Caco-2 (cell line): Measurements from ENCODE around the gene RPUSD3. TPM values are rescaled to one million over a fixed set of nuclear protein-coding genes. Genes with fewer than 3 reads are reported as not detected.

Experiments used
- BruUV-seq: library from RNA; stranded (reverse); fragments of 400-500 nt; replicated peaks from 2 replicates; lab custom pipeline; 2021; lab: Mats Ljungman, UMichigan
- CTCF ChIA-PET: fragments of 300-600 bp; sonication (Branson Sonifier 250); formaldehyde crosslinking; loops from one replicate; lab custom pipeline; 2022; ENCODE audit warnings: antibody characterized with exemption; lab: Charles Lee
- POLR2A ChIA-PET: fragments of 300-600 bp; sonication (Branson Sonifier 250); formaldehyde crosslinking; loops from one replicate; lab custom pipeline; 2022; ENCODE audit warnings: antibody characterized with exemption; lab: Charles Lee
- DNase-seq, 2 experiments: peaks; one replicate each; pipeline versions ENCODE4 v3.0.0 to v3.0.0-alpha.2; 2020 to 2022
- H3K27me3 ChIP-seq: replicated peaks from 2 replicates; pipeline ENCODE4 v1.6.0; 2011; ENCODE audit warnings: low read length; ENCODE audit not compliant: control insufficient read depth, insufficient read depth
- H3K36me3 ChIP-seq: 2 replicates; pipeline ENCODE4 v1.5.1; 2011; ENCODE audit warnings: low read length; ENCODE audit not compliant: control insufficient read depth, insufficient read depth
- H3K4me1 ChIP-seq: fragments of 250-450 bp; sonication (Bioruptor Pico); 2 replicates; pipeline ENCODE4 v1.5.1; 2020; ENCODE audit warnings: mild to moderate bottlenecking
- H3K4me3 ChIP-seq: 2 replicates; pipeline ENCODE4 v1.5.1; 2011; ENCODE audit warnings: low read depth, mild to moderate bottlenecking, control low read depth, low read length
- H3K9me3 ChIP-seq: fragments of 250-450 bp; sonication (Bioruptor Pico); 2 replicates; pipeline ENCODE4 v1.5.1; 2020; ENCODE audit warnings: mild to moderate bottlenecking, moderate library complexity
- H3K27ac Mint-ChIP-seq: one replicate; pipeline ENCODE4 v1.8.0; 2022; ENCODE audit warnings: mixed read lengths; ENCODE audit not compliant: unreplicated experiment
- H3K27me3 Mint-ChIP-seq: one replicate; pipeline ENCODE4 v1.8.0; 2022; ENCODE audit warnings: mixed read lengths; ENCODE audit not compliant: insufficient read depth, unreplicated experiment
- H3K36me3 Mint-ChIP-seq: one replicate; pipeline ENCODE4 v1.8.0; 2022; ENCODE audit warnings: mild to moderate bottlenecking, mixed read lengths; ENCODE audit not compliant: insufficient read depth, unreplicated experiment
- H3K4me1 Mint-ChIP-seq: one replicate; pipeline ENCODE4 v1.8.0; 2022; ENCODE audit warnings: low read depth, mixed read lengths; ENCODE audit not compliant: unreplicated experiment
- H3K4me3 Mint-ChIP-seq: one replicate; pipeline ENCODE4 v1.8.0; 2022; ENCODE audit warnings: mild to moderate bottlenecking, moderate library complexity, mixed read lengths; ENCODE audit not compliant: unreplicated experiment
- H3K9me3 Mint-ChIP-seq: one replicate; pipeline ENCODE4 v1.8.0; 2022; ENCODE audit warnings: mixed read lengths; ENCODE audit not compliant: unreplicated experiment
- CTCF ChIP-seq, 2 experiments: fragments of 200-600 bp in 1 of 2; IDR thresholded peaks; 1 replicate in 1 of 2; 2 replicates in 1 of 2; pipeline versions ENCODE4 v1.5.1 to v1.8.0; 2011 to 2022; ENCODE audit warnings: antibody characterized with exemption in 1 of 2, control low read depth in 1 of 2, inconsistent platforms in 1 of 2, low read depth in 1 of 2, low read length in 1 of 2, mild to moderate bottlenecking in 1 of 2, moderate library complexity in 1 of 2; ENCODE audit not compliant: insufficient read depth in 1 of 2, severe bottlenecking in 1 of 2, unreplicated experiment in 1 of 2
- intact Hi-C: fragments of 100-400 bp; cut with micrococcal nuclease; formaldehyde crosslinking; loops from one replicate; pipeline ENCODE4 v1.10.0; 2022; ENCODE audit not compliant: unreplicated experiment
- total RNA-seq: library from RNA; stranded (reverse); gene quantifications from 2 replicates; pipeline ENCODE4 v1.2.3, GENCODE V29; 2022

The RPUSD3 gene
- total RNA-seq, 1 experiment from 2014 or later: 61.8 TPM

- no TSS peak for BruUV-seq
Measured at GRCh38 chr3:9820543-9820942, 23.3 kb downstream of the RPUSD3 start.

GRCh38 chr3:9818666-9819335 is 25.0 kb downstream of the RPUSD3 start:
- ChIA-PET POLR2A (no interaction called here), CTCF (no interaction called here)
- Mint-ChIP-seq H3K9me3 (no peaks in the 10 kb centered on the region), H3K27me3 (no peaks in the 10 kb centered on the region), H3K4me3 (no peak overlapping the region), H3K36me3 (no peaks in the 10 kb centered on the region), H3K4me1 (no peaks in the 10 kb centered on the region), H3K27ac (no peak overlapping the region)
- intact Hi-C loops: no loop called here
- BruUV-seq: no TSS peak
- no peak for DNase-seq
- H3K4me1 ChIP-seq: no peaks in the 10 kb centered on the region
- TF ChIP-seq CTCF (IDR thresholded peaks at IDR 0.05; ENCODE audit: insufficient read depth in 1 of 2, low read depth in 1 of 2, low read length in 1 of 2, severe bottlenecking in 1 of 2, unreplicated experiment in 1 of 2): no peak
- H3K4me3 ChIP-seq: no peak overlapping the region
- no peaks in the 10 kb centered on the region for H3K36me3 ChIP-seq
- H3K27me3 ChIP-seq: no peaks in the 10 kb centered on the region
- no peaks in the 10 kb centered on the region for H3K9me3 ChIP-seq

More at GRCh38 chr3:9820543-9820942, 23.3 kb downstream of the RPUSD3 start:
- no peak for TF ChIP-seq CTCF (IDR thresholded peaks at IDR 0.05; ENCODE audit: insufficient read depth in 1 of 2, low read depth in 1 of 2, low read length in 1 of 2, severe bottlenecking in 1 of 2, unreplicated experiment in 1 of 2)
- Histone ChIP-seq H3K9me3 (no peaks in the 10 kb centered on the region), H3K36me3 (no peaks in the 10 kb centered on the region), H3K4me3 (no peak overlapping the region), H3K4me1 (no peaks in the 10 kb centered on the region), H3K27me3 (no peaks in the 10 kb centered on the region)
- Mint-ChIP-seq H3K4me1 (no peaks in the 10 kb centered on the region), H3K4me3 (no peak overlapping the region), H3K9me3 (no peaks in the 10 kb centered on the region), H3K36me3 (no peaks in the 10 kb centered on the region), H3K27ac (no peak overlapping the region), H3K27me3 (no peaks in the 10 kb centered on the region)
- ChIA-PET CTCF (no interaction called here), POLR2A (no interaction called here)
- no peak for DNase-seq
- intact Hi-C loops: no loop called here

GRCh38 chr3:9817436-9817835 is 26.4 kb downstream of the RPUSD3 start:
- no peak overlapping the region for H3K4me3 ChIP-seq
- no peaks in the 10 kb centered on the region for H3K36me3 ChIP-seq
- Mint-ChIP-seq H3K36me3 (no peaks in the 10 kb centered on the region), H3K9me3 (no peaks in the 10 kb centered on the region), H3K27ac (no peak overlapping the region), H3K4me3 (no peak overlapping the region), H3K4me1 (no peaks in the 10 kb centered on the region), H3K27me3 (no peaks in the 10 kb centered on the region)
- CTCF ChIA-PET: no interaction called here
- intact Hi-C loops: no loop called here
- no peak for TF ChIP-seq CTCF (IDR thresholded peaks at IDR 0.05; ENCODE audit: insufficient read depth in 1 of 2, low read depth in 1 of 2, low read length in 1 of 2, severe bottlenecking in 1 of 2, unreplicated experiment in 1 of 2)
- H3K27me3 ChIP-seq: no peaks in the 10 kb centered on the region
- no peaks in the 10 kb centered on the region for H3K4me1 ChIP-seq
- DNase-seq: no peak
- no peaks in the 10 kb centered on the region for H3K9me3 ChIP-seq
- POLR2A ChIA-PET: no interaction called here
- no TSS peak for BruUV-seq
